IPS-NIHi7 (cell line): ENCODE data around the gene GBA3.

Experiments used
- DNase-seq: peaks from one replicate; pipeline ENCODE4 v3.0.0; 2012; ENCODE audit warnings: mixed read lengths; ENCODE audit errors: extremely low spot score

Gene GBA3

GRCh38 chr4:22695029-22695428, 2.3 kb downstream of the GBA3 start:
- DNase-seq, result no peak

DNA sequence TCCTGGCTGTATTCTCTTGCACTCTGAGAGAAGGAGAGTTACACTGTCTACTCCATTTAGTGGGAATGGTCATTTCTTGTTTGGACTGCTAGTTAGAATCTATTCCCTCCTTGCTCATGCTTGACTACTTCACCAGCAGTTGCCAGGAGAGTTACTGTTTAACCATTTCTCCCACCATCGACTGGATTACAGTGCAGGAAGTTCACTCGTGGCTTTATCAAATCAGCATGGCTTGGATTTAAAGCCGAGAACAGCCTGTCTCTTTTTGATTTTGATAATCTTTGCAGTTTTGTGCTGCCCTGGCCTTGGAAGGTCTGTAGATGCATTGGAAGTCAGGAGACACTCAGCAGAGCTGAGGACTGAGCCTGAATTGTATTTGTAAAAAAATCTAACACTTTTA, 3.2 kb downstream of the GBA3 start:
- no peak for DNase-seq

- DNase-seq, result no peak
Measured at GRCh38 chr4:22703912-22704311, 11.2 kb downstream of the GBA3 start.

DNA sequence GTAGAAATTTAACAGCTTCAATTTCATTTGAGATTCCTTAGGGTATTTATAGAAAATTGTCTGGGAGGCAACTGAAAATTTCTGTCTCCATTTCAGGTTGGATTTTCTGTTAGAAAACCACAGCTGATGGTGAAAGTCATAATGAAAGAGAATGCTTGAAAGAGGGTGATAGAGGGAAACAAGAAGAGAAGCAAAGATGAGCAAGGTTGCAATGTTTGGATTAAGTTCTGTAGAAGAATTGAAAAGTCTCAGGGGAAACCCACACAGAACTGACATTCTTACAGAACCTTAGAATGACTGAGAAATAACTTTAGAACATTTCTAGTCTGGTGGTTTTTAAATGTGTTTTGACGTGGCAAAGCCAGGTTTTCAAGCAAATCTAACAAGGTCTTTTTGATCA, 14.7 kb downstream of the GBA3 start:
- DNase-seq, result no peak

- no peak for DNase-seq
Measured at GRCh38 chr4:22708961-22709360, 16.2 kb downstream of the GBA3 start.

DNA sequence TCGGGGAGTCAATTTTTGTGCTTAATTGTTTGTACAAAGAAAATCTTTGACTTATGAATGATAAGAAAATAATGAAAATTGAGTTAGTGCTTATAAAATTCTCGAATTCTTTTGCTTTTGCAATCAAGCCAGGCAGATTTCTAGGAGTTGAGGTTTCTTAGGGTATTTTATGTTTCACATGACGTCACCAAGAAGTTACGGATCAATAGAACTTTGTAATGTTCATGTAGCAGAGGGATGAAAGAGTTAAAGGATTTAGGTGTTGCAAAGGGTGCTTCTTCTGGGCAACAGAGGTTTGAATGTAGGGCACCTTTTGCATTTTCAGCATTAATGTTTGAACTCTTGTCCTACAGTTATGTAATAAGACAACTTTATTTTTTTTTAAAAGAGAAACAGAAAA, 19.4 kb downstream of the GBA3 start:
- DNase-seq, result no peak

DNA sequence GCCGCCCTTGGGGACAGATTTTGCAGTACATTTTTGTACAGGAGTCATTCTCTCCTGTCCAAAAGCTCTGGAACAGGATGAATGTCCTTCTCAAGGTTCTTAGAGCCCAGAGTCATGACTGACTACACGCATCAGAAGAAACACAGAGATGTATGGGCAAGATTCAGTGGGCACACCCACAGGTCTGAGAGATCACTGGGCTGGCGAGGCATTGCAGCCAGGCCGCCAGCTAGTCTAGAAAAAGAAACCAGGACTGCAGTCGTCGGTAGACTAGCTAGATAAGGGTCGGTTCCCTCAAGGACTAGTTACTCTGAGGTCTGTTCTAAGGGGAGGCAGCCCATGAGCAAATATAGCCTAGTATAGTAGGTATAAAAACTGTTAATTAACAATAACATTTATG, 19.8 kb downstream of the GBA3 start:
- no peak for DNase-seq

DNA sequence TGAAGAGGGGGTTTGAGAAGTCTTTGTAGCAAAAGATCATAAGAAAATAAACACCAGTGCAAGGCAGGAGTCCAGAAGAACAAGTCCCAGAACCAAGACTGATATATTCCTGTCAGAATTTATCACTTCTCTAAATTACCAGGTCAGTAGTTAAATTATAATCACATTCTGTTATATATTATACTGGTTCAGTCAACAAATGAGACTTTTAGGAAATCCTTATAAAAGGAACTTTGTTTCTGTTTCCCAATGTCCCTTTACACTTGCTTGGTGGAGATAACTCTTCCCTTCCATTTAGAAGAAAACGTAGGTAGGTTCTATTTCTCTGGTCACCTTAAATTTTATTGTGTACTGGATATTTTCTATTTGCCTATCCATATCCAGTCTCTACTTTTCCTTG, 21.1 kb downstream of the GBA3 start:
- DNase-seq, result no peak

- no peak for DNase-seq
Measured at GRCh38 chr4:22719218-22719617, 26.5 kb downstream of the GBA3 start.

GRCh38 chr4:22720091-22720490, 27.4 kb downstream of the GBA3 start:
- DNase-seq, result no peak

- no peak for DNase-seq
Measured at GRCh38 chr4:22721204-22721603, 28.5 kb downstream of the GBA3 start.

GRCh38 chr4:22730021-22730420, 37.3 kb downstream of the GBA3 start:
- DNase-seq, result no peak

GRCh38 chr4:22733816-22734215, 41.1 kb downstream of the GBA3 start:
- no peak for DNase-seq

DNA sequence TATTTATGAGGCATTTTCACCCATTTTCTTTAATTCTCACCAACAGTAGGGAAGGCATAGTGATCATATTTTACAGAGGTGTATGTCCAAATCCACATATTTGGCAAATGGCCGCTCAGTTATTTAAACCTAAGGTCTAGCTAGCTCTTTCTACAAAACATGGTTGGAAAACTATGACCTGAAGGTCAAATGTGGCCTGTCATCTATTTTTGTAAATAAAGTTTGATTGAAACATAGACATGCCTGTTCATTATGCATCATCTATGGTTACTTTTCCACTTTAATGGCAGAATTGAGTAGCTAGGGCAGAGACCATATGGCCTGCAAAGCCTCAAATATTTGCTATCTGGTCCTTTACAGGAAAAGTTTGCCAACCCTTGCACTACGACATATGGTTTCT, 44.2 kb downstream of the GBA3 start:
- no peak for DNase-seq

DNA sequence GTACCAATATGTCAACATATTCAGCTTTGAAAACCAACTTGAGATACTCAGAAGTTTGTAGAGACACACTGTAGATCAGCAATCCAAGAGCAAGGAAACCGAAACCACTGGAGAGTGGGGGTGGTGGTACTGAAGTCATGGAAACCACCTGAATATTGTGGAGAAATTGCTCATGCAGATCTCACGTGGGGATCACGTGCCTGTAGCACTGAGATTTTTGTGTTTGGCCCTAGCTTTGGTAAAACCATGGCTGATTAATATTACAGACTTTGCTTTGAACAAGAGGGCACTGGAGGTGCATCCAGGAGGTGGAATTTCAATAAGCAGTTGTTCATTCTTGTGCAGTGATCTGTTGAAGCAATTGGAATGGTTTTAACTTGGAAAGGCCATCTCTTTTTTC, 47.2 kb downstream of the GBA3 start:
- DNase-seq, result no peak

- no peak for DNase-seq
Measured at GRCh38 chr4:22741744-22742143, 49.0 kb downstream of the GBA3 start.

GRCh38 chr4:22743290-22743689, 50.6 kb downstream of the GBA3 start:
- no peak for DNase-seq

DNA sequence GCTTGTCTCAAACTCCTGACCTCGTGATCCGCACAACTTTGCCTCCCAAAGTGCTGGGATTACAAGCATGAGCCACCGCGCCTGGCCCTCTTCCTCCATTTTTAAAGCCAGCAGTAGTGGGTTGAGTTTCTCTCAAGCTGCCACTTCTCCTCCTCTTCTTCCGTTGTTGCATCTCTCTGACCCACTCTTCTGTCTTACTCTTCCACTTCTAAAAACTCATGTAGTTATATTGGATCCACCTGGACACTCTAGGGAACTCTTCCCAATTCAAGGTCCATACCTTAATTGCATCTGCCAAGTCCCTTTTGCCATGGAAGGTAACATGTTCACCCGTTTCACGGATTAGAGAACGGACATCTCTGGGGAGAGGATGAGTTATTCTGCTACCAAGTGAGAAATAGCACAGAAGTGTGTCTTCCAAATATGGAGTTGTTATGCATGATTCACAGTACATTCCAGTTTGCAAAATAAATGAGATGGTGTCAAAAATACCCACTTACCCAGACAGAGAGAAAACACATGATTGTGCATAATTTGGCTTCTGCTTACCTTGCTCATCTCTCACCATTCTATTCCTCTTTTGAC, 51.8 kb downstream of the GBA3 start:
- DNase-seq, result no peak

DNA sequence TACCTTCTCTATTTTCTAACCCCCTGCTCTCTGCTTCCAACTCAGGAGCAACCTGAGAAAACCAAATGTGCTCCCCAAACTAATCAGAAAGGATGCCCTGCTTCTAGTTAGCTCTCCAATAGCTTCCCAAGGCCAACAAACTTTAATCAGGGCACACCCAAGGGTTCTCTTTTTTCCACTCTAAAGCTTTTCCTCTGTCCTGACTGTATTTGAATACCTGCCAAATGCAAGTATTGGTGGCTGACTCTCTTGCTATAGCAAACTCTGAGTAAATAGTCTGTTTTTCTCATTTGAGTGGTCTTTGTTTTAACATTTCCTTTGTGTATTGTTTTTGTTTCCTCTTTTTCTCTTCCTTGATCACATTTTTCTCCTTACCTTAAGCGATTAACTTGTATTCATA, 52.5 kb downstream of the GBA3 start:
- no peak for DNase-seq

DNA sequence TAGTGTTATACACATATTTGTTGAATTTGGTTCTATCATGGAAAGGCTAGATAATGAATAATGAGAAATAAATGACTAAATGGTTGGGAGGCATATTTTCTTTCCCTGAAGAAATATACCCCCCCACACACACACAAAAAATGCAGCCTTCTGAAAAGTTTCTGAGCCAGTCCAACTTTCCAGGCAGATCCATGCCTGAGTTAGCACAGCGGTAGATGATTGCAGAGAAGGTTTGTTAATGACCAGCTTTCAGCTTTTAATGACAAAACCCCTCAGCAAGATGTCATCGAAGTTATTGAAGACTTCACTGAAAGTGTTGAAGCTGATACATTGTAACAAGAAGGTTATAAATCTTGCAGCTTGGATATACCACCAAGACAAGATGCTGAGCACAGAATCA, 61.4 kb downstream of the GBA3 start:
- no peak for DNase-seq

GRCh38 chr4:22762548-22762947, 69.8 kb downstream of the GBA3 start:
- peak; percentile 17 for DNase-seq

GRCh38 chr4:22764183-22764582, 71.4 kb downstream of the GBA3 start:
- DNase-seq, result no peak

DNA sequence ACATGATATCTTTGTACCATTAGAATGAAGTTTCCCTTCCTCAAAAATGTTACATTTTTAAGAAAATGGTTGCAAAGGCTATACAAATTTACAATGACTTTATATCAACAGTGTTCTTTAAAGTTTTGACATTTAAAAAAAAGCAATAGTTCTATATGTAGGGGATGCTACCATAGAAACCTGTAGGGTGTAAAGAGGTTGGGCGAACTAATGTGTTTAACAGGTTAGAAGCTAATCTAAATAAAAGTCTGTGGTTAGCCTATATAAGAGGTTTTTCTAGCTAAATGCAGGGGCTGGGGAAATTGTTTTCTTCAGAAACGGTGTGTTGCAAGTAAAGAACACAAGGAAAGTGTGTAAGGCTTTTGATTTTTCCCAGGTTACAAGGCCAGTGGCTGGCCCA, 73.3 kb downstream of the GBA3 start:
- no peak for DNase-seq

GRCh38 chr4:22778547-22779163, 85.9 kb downstream of the GBA3 start:
- DNase-seq, result no peak
